ENCODE measurements around the gene CYP19A1. TPM values are rescaled to one million over a fixed set of nuclear protein-coding genes. Genes with fewer than 3 reads are reported as not detected.

CYP19A1 gene
- total RNA-seq, 1 donor from 2014 or later = 0.58 TPM

- intact Hi-C loops (cut with DNase I) = loop anchor here (10.0 kb wide), 1 partner anchor 134 kb away; no protein-coding TSS in a partner anchor
- Histone ChIP-seq H3K4me3 (no peak overlapping the region), H3K9me3 (no peaks in the 10 kb centered on the region), H3K36me3 (no peaks in the 10 kb centered on the region), H3K27me3 (no peaks in the 10 kb centered on the region), H3K27ac (no peak overlapping the region), H3K4me1 (no peaks in the 10 kb centered on the region)
- DNase-seq (no peak), ATAC-seq (no peak)
- no peak for TF ChIP-seq CTCF (IDR thresholded peaks at IDR 0.05)
These were observed 88.0 kb downstream of the CYP19A1 start for GRCh38 chr15:51250217-51251011.

GRCh38 chr15:51245628-51246027, 92.8 kb downstream of the CYP19A1 start:
- no peaks in the 10 kb centered on the region for H3K4me1 ChIP-seq
- H3K9me3 ChIP-seq = no peaks in the 10 kb centered on the region
- H3K27ac ChIP-seq = no peak overlapping the region
- H3K4me3 ChIP-seq = no peak overlapping the region
- no peaks in the 10 kb centered on the region for H3K27me3 ChIP-seq
- TF ChIP-seq CTCF (IDR thresholded peaks at IDR 0.05) = no peak
- DNase-seq (no peak), ATAC-seq (no peak)
- intact Hi-C loops (cut with DNase I) = no loop called here
- H3K36me3 ChIP-seq = no peaks in the 10 kb centered on the region

- DNase-seq = no peak
- Histone ChIP-seq H3K27me3 (no peaks in the 10 kb centered on the region), H3K36me3 (no peaks in the 10 kb centered on the region), H3K27ac (no peak overlapping the region), H3K4me3 (no peak overlapping the region), H3K9me3 (no peaks in the 10 kb centered on the region), H3K4me1 (no peaks in the 10 kb centered on the region)
- ATAC-seq = no peak
- intact Hi-C loops (cut with DNase I) = no loop called here
- no peak for TF ChIP-seq CTCF (IDR thresholded peaks at IDR 0.05)
These were observed 94.0 kb downstream of the CYP19A1 start for GRCh38 chr15:51244423-51244869.

DNA sequence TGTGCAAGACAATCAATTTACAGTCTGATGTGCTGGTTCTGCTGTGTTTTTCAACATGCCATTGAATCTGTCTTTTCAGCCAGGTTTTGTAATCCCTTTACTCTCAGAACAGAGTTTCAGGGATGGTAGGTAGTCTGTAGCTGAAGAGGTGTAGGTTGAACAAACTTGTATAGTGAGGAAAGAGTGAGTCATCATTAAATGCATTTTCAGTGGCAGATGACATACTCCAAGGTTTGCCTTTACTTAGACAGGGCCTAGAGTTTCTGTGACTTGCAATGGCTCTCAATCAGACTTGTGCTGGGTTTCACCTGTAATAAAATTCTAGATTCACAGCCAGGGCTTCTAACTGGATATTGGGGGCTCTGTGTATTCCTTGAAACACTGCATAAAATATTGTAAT, 94.6 kb downstream of the CYP19A1 start:
- no peak for TF ChIP-seq CTCF (IDR thresholded peaks at IDR 0.05)
- no peak overlapping the region for H3K4me3 ChIP-seq
- intact Hi-C loops (cut with DNase I) = no loop called here
- no peaks in the 10 kb centered on the region for H3K9me3 ChIP-seq
- no peak overlapping the region for H3K27ac ChIP-seq
- H3K27me3 ChIP-seq = peaks cover 3% of the 10 kb centered on the region
- ATAC-seq = no peak
- no peak for DNase-seq
- no peaks in the 10 kb centered on the region for H3K4me1 ChIP-seq
- no peaks in the 10 kb centered on the region for H3K36me3 ChIP-seq

GRCh38 chr15:51240066-51240465, 98.3 kb downstream of the CYP19A1 start:
- Histone ChIP-seq H3K27ac (no peak overlapping the region), H3K27me3 (peaks cover 18% of the 10 kb centered on the region), H3K4me3 (no peak overlapping the region), H3K36me3 (no peaks in the 10 kb centered on the region), H3K9me3 (no peaks in the 10 kb centered on the region), H3K4me1 (no peaks in the 10 kb centered on the region)
- no peak for DNase-seq
- ATAC-seq = no peak
- intact Hi-C loops (cut with DNase I) = no loop called here
- TF ChIP-seq CTCF (IDR thresholded peaks at IDR 0.05) = no peak
